SK-N-SH treated with all-trans-retinoic acid at 6 μM for 48 hours (cell line): ENCODE results near the gene ZC3H14.

Source experiments
- ATAC-seq: fragments of 200-7000 bp; cut with Tn5 transposase; 3 replicates; pipeline ENCODE4 v1.9.1; 2020; ENCODE audit warnings: mild to moderate bottlenecking, moderate library complexity
- ARNTL ChIP-seq: fragments of 450-650 bp; formaldehyde crosslinking; IDR thresholded peaks from 2 replicates; pipeline ENCODE4 v1.5.0; 2020; ENCODE audit warnings: low read depth, mild to moderate bottlenecking, moderate library complexity, borderline replicate concordance
- BACH2 ChIP-seq: fragments of 250-450 bp; sonication (Bioruptor Pico); IDR thresholded peaks from 2 replicates; pipeline ENCODE4 v1.9.0; 2021; ENCODE audit warnings: mild to moderate bottlenecking, borderline replicate concordance
- CSDC2 ChIP-seq: fragments of 250-450 bp; sonication (Bioruptor Pico); IDR thresholded peaks from 2 replicates; pipeline ENCODE4 v1.5.0; 2020; ENCODE audit warnings: mild to moderate bottlenecking, moderate library complexity
- GLIS3 ChIP-seq: fragments of 250-450 bp; sonication (Bioruptor Pico); IDR thresholded peaks from 2 replicates; pipeline ENCODE4 v1.5.0; 2020; ENCODE audit warnings: mild to moderate bottlenecking, moderate library complexity
- ISL1 ChIP-seq: fragments of 250-450 bp; sonication (Bioruptor Pico); IDR thresholded peaks from 2 replicates; pipeline ENCODE4 v2.1.2; 2022; ENCODE audit warnings: mild to moderate bottlenecking, moderate library complexity
- OSR1 ChIP-seq: fragments of 250-450 bp; sonication (Bioruptor Pico); IDR thresholded peaks from 2 replicates; pipeline ENCODE4 v1.8.0; 2022; ENCODE audit warnings: moderate library complexity, mild to moderate bottlenecking, inconsistent platforms
- PPARA ChIP-seq: fragments of 250-450 bp; sonication (Bioruptor Pico); IDR thresholded peaks from 2 replicates; pipeline ENCODE4 v1.5.0; 2020; ENCODE audit warnings: mild to moderate bottlenecking, borderline replicate concordance
- RARB ChIP-seq: fragments of 250-450 bp; sonication (Bioruptor Pico); IDR thresholded peaks from 2 replicates; pipeline ENCODE4 v1.8.0; 2021; ENCODE audit warnings: mild to moderate bottlenecking, moderate library complexity
- SNAI2 ChIP-seq: fragments of 250-450 bp; sonication (Bioruptor Pico); IDR thresholded peaks from 2 replicates; pipeline ENCODE4 v1.5.0; 2020; ENCODE audit warnings: mild to moderate bottlenecking, moderate library complexity
- TCF4 ChIP-seq: fragments of 250-450 bp; sonication (Bioruptor Pico); IDR thresholded peaks from 2 replicates; pipeline ENCODE4 v1.8.0; 2021; ENCODE audit warnings: mild to moderate bottlenecking, moderate library complexity, borderline replicate concordance
- TOX ChIP-seq: fragments of 250-450 bp; sonication (Bioruptor Pico); IDR thresholded peaks from 2 replicates; pipeline ENCODE4 v1.8.0; 2021; ENCODE audit warnings: mild to moderate bottlenecking, moderate library complexity, borderline replicate concordance
- ZC3H10 ChIP-seq: fragments of 250-450 bp; sonication (Bioruptor Pico); IDR thresholded peaks from 2 replicates; pipeline ENCODE4 v1.5.1; 2021; ENCODE audit warnings: mild to moderate bottlenecking, moderate library complexity
- ZFP30 ChIP-seq: fragments of 450-650 bp; formaldehyde crosslinking; IDR thresholded peaks from 2 replicates; pipeline ENCODE4 v1.5.0; 2022; ENCODE audit warnings: mild to moderate bottlenecking, moderate library complexity
- ZNF565 ChIP-seq: fragments of 450-650 bp; formaldehyde crosslinking; conservative IDR thresholded peaks from 2 replicates; pipeline ENCODE4 v1.5.0; 2020; ENCODE audit warnings: low read depth, mild to moderate bottlenecking, moderate library complexity
- ZNF70 ChIP-seq: fragments of 450-650 bp; formaldehyde crosslinking; IDR thresholded peaks from 2 replicates; pipeline ENCODE4 v1.5.0; 2020; ENCODE audit warnings: mild to moderate bottlenecking, moderate library complexity
- TF ChIP-seq, protein P1 (sequence below): fragments of 250-450 bp; sonication (Bioruptor Pico); IDR thresholded peaks from 2 replicates; pipeline ENCODE4 v1.8.0; 2021; ENCODE audit warnings: low read depth, mild to moderate bottlenecking, moderate library complexity, borderline replicate concordance
- TF ChIP-seq, protein P2 (sequence below): fragments of 250-450 bp; sonication (Bioruptor Pico); IDR thresholded peaks from 2 replicates; pipeline ENCODE4 v1.5.1; 2020; ENCODE audit warnings: low read depth, mild to moderate bottlenecking, moderate library complexity
- TF ChIP-seq, protein P3 (sequence below): fragments of 250-450 bp; sonication (Bioruptor Pico); IDR thresholded peaks from 2 replicates; pipeline ENCODE4 v1.8.0; 2020; ENCODE audit warnings: mild to moderate bottlenecking, moderate library complexity, borderline replicate concordance
- TF ChIP-seq, protein P4 (sequence below): fragments of 250-450 bp; sonication (Bioruptor Pico); IDR thresholded peaks from 2 replicates; pipeline ENCODE4 v1.5.1; 2021; ENCODE audit warnings: mild to moderate bottlenecking, moderate library complexity

ZC3H14 gene

DNA sequence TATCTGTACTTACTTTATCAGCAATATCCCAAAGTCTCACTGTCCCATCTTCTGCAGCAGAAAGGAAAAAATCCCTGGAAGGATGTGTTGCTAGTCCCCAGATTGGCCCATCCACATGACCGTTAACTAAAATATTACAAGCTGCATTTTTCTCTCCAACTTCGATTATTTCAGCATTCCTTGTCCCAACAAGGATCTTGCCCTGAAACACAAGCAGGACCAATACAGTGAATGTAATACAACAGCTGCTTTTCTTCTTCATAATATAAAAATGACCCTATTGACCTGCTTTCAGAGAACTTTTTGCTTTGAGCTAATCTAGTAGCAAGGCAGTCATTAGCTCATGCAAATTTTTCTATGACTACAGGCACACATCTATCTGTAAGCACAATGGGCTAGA, 58.3 kb downstream of the ZC3H14 start:
- no peak for ATAC-seq
- no peak for TF ChIP-seq BACH2 (CRISPR knock-in tag)
- no peak for TF ChIP-seq GLIS3

DNA sequence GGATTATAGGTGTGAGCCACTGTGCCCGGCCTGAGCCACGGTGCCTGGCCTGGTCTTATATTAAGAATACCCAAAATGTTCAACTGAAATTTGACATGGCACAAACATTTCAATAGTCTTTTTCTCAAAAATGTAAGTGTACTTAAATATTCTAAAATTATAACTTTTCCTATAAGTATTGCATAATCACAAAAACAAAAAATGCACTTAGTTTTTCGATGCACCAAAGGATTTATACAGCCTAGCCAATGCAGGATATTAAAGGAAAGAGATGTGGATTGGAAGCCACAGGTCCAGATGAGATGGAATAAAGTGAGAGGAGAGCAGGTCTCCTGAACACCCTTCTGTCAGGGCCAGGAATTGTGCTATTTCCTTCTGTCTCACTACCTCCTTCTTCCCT, 62.8 kb downstream of the ZC3H14 start:
- no peak for ATAC-seq
- TF ChIP-seq ZFP30 (CRISPR knock-in tag): no peak
- TF ChIP-seq PPARA: no peak
- TF ChIP-seq TCF4 (CRISPR knock-in tag): no peak
- no peak for TF ChIP-seq ISL1
- TF ChIP-seq, protein P1, sequence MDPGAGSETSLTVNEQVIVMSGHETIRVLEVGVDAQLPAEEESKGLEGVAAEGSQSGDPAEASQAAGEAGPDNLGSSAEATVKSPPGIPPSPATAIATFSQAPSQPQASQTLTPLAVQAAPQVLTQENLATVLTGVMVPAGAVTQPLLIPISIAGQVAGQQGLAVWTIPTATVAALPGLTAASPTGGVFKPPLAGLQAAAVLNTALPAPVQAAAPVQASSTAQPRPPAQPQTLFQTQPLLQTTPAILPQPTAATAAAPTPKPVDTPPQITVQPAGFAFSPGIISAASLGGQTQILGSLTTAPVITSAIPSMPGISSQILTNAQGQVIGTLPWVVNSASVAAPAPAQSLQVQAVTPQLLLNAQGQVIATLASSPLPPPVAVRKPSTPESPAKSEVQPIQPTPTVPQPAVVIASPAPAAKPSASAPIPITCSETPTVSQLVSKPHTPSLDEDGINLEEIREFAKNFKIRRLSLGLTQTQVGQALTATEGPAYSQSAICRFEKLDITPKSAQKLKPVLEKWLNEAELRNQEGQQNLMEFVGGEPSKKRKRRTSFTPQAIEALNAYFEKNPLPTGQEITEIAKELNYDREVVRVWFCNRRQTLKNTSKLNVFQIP (CRISPR knock-in tag): no peak
- TF ChIP-seq BACH2 (CRISPR knock-in tag): no peak

DNA sequence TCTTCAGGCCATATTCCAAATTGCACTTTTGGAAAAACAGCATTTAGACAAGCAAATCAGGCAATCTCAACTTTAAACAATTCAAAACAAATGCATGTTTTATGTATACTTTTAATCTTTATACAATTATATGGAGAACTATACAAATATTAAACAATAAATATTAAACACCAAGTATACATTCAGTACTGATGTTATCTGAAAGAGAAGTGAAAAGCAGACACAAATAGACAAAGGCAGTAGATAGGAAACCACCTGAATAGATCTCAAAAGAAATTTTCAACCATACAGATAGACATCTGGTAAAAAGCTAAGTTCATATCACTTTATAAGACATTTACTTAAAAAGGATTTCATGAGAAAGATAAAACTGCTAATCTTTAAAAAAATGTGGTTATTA, 65.2 kb downstream of the ZC3H14 start:
- no peak for ATAC-seq
- TF ChIP-seq TCF4 (CRISPR knock-in tag) (no peak), CSDC2 (no peak), ZFP30 (CRISPR knock-in tag) (no peak), GLIS3 (no peak), ZC3H10 (no peak), ARNTL (CRISPR knock-in tag) (no peak), PPARA (no peak), TOX (CRISPR knock-in tag) (no peak), RARB (no peak), SNAI2 (CRISPR knock-in tag) (no peak), ZNF70 (CRISPR knock-in tag) (no peak), BACH2 (CRISPR knock-in tag) (no peak)
- TF ChIP-seq, protein P1 (CRISPR knock-in tag): no peak
- TF ChIP-seq, protein P2, sequence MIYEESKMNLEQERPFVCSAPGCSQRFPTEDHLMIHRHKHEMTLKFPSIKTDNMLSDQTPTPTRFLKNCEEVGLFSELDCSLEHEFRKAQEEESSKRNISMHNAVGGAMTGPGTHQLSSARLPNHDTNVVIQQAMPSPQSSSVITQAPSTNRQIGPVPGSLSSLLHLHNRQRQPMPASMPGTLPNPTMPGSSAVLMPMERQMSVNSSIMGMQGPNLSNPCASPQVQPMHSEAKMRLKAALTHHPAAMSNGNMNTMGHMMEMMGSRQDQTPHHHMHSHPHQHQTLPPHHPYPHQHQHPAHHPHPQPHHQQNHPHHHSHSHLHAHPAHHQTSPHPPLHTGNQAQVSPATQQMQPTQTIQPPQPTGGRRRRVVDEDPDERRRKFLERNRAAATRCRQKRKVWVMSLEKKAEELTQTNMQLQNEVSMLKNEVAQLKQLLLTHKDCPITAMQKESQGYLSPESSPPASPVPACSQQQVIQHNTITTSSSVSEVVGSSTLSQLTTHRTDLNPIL (CRISPR knock-in tag): no peak
- TF ChIP-seq, protein P3, sequence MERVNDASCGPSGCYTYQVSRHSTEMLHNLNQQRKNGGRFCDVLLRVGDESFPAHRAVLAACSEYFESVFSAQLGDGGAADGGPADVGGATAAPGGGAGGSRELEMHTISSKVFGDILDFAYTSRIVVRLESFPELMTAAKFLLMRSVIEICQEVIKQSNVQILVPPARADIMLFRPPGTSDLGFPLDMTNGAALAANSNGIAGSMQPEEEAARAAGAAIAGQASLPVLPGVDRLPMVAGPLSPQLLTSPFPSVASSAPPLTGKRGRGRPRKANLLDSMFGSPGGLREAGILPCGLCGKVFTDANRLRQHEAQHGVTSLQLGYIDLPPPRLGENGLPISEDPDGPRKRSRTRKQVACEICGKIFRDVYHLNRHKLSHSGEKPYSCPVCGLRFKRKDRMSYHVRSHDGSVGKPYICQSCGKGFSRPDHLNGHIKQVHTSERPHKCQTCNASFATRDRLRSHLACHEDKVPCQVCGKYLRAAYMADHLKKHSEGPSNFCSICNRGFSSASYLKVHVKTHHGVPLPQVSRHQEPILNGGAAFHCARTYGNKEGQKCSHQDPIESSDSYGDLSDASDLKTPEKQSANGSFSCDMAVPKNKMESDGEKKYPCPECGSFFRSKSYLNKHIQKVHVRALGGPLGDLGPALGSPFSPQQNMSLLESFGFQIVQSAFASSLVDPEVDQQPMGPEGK: no peak
- TF ChIP-seq, protein P4, sequence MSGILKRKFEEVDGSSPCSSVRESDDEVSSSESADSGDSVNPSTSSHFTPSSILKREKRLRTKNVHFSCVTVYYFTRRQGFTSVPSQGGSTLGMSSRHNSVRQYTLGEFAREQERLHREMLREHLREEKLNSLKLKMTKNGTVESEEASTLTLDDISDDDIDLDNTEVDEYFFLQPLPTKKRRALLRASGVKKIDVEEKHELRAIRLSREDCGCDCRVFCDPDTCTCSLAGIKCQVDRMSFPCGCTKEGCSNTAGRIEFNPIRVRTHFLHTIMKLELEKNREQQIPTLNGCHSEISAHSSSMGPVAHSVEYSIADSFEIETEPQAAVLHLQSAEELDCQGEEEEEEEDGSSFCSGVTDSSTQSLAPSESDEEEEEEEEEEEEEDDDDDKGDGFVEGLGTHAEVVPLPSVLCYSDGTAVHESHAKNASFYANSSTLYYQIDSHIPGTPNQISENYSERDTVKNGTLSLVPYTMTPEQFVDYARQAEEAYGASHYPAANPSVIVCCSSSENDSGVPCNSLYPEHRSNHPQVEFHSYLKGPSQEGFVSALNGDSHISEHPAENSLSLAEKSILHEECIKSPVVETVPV (CRISPR knock-in tag): no peak

DNA sequence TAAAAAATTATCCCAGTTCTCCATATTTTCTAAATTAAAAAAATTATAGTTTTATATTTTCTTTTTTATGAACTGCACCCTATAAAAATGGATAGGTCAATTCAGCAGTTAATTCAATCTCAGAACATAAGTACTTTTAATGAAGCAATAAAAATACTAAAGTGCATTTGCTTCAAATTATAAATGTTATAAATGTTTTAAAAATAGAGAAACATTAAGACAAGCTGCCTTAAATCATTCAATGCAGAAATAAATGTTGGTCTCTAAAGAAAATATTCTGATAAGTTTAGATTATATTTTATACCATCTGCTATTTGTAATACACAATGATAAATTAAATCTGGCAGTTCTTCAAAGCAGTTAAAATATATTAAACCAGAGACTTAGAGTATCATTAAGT, 65.6 kb downstream of the ZC3H14 start:
- TF ChIP-seq TCF4 (CRISPR knock-in tag): peak; percentile 39; the same call in 1 of the 2 replicates
- TF ChIP-seq ZNF565 (CRISPR knock-in tag): no peak
- TF ChIP-seq ISL1: peak; percentile 92
- TF ChIP-seq ZC3H10: no peak
- no peak for TF ChIP-seq OSR1
- TF ChIP-seq ZNF70 (CRISPR knock-in tag): no peak
- TF ChIP-seq, all 23 proteins: peak for 2
- ATAC-seq: no peak

DNA sequence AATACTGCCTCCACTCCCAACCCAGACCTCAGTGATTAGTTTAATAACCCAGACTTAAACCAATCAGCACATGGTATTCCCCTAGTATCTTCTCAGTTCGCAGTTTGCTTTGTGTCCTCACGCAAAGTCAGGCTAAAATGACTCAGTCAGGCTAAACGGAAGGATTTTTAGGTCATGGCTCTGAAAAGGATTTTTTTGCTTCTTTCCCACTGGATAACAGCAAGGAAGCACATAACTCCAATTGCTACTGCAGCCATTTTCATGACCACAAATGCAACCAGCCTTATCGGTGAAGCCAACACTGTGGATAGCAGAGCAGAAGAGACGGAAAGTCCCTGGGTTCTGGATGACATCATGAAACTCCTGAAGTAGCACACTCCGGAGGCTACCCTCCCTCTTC, 67.7 kb downstream of the ZC3H14 start:
- ATAC-seq: peak; percentile 70
- TF ChIP-seq ISL1 (0 out of 2 replicates have a peak, but pooled peaks have one; percentile 28), ZC3H10 (no peak)
- TF ChIP-seq, all 23 proteins: peak for 1
